OCI-LY3 (cell line): Measurements from ENCODE around the gene CACNA1C.

Experiments
- H2AFZ ChIP-seq: fragments of 200-600, 300-600 bp; shearing (Covaris generic); 2 replicates; pipeline ENCODE4 v1.6.0; 2014; ENCODE audit warnings: antibody characterized with exemption, low read depth, low read length
- H3K27ac ChIP-seq: fragments of 200-600, 300-600 bp; sonication (generic); 2 replicates; pipeline ENCODE4 v1.5.1; 2014; ENCODE audit warnings: mild to moderate bottlenecking, low read length, moderate library complexity, mixed read lengths
- H3K27me3 ChIP-seq: fragments of 200-600, 300-600 bp; sonication (generic); 2 replicates; pipeline ENCODE4 v1.6.1; 2014; ENCODE audit warnings: low read depth, low read length, mixed read lengths
- H3K36me3 ChIP-seq: fragments of 200-600, 300-600 bp; sonication (generic); replicated peaks from 2 replicates; pipeline ENCODE3; 2014; ENCODE audit warnings: low read depth, low read length, mixed read lengths
- H3K4me1 ChIP-seq: fragments of 300-600, 200-600 bp; sonication (generic); 2 replicates; pipeline ENCODE4 v1.6.1; 2014; ENCODE audit warnings: low read length, mixed read lengths
- H3K4me2 ChIP-seq: fragments of 200-600, 300-600 bp; sonication (generic); 2 replicates; pipeline ENCODE4 v1.6.1; 2014; ENCODE audit warnings: low read length, mixed read lengths
- H3K4me3 ChIP-seq: fragments of 300-600, 200-600 bp; sonication (generic); 2 replicates; pipeline ENCODE4 v1.5.1; 2014; ENCODE audit warnings: antibody characterized with exemption, mild to moderate bottlenecking, low read length, moderate library complexity
- H3K79me2 ChIP-seq: fragments of 300-600, 200-600 bp; shearing (Covaris generic); 2 replicates; pipeline ENCODE4 v1.6.1; 2014; ENCODE audit warnings: mild to moderate bottlenecking, low read length, mixed read lengths
- H3K9ac ChIP-seq: fragments of 300-600, 200-600 bp; shearing (Covaris generic); 2 replicates; pipeline ENCODE4 v1.6.0; 2014; ENCODE audit warnings: mild to moderate bottlenecking, low read length, moderate library complexity
- H3K9me3 ChIP-seq: fragments of 200-600, 300-600 bp; shearing (Covaris generic); 2 replicates; pipeline ENCODE4 v1.6.1; 2014; ENCODE audit warnings: low read length, mixed read lengths; ENCODE audit not compliant: insufficient read depth
- H4K20me1 ChIP-seq: fragments of 200-600, 300-600 bp; sonication (generic); 2 replicates; pipeline ENCODE4 v1.6.1; 2016; ENCODE audit warnings: low read length, mixed read lengths; ENCODE audit not compliant: insufficient read depth
- EZH2phosphoT487 ChIP-seq: fragments of 200-600 bp; shearing (Covaris generic); IDR thresholded peaks from 2 replicates; pipeline ENCODE4 v1.6.1; 2018; ENCODE audit warnings: antibody characterized with exemption, mixed run types, low read depth
- TF ChIP-seq, protein P1 (sequence below): fragments of 200-600, 300-600 bp; sonication (generic); IDR thresholded peaks from 2 replicates; pipeline ENCODE4 v1.5.1; 2014; ENCODE audit warnings: antibody characterized with exemption, low read length, low read depth

CACNA1C gene

DNA sequence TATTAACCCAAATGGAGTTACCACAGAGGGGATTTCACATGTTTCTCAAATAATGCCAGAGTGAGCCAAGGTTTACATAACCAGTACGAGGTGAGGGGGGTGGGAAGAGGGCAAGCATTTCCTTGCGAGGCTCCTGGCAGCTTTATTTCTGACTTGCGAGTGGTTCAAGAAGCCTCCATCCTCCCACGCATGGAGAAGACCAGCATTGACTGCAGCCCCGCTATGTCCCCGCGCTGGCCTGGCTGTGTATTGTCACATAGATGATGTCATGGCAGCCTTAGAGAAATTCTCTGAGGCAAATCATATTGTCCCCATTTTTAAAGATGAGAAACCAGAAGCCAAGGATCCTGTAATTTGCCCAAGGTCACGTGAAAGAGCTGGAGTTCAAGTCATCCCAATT, 188.2 kb downstream of the CACNA1C start:
- Histone ChIP-seq H3K27ac (no peak overlapping the region), H3K36me3 (no peaks in the 10 kb centered on the region), H3K27me3 (peaks cover 6% of the 10 kb centered on the region; the same call in 1 of the 2 replicates), H3K9ac (no peak overlapping the region), H3K79me2 (no peaks in the 10 kb centered on the region), H3K4me1 (no peaks in the 10 kb centered on the region), H4K20me1 (no peaks in the 10 kb centered on the region), H2AFZ (no peak overlapping the region), H3K9me3 (no peaks in the 10 kb centered on the region), H3K4me2 (no peak overlapping the region), H3K4me3 (no peak overlapping the region)
- TF ChIP-seq EZH2phosphoT487 = no peak
- TF ChIP-seq, protein P1, sequence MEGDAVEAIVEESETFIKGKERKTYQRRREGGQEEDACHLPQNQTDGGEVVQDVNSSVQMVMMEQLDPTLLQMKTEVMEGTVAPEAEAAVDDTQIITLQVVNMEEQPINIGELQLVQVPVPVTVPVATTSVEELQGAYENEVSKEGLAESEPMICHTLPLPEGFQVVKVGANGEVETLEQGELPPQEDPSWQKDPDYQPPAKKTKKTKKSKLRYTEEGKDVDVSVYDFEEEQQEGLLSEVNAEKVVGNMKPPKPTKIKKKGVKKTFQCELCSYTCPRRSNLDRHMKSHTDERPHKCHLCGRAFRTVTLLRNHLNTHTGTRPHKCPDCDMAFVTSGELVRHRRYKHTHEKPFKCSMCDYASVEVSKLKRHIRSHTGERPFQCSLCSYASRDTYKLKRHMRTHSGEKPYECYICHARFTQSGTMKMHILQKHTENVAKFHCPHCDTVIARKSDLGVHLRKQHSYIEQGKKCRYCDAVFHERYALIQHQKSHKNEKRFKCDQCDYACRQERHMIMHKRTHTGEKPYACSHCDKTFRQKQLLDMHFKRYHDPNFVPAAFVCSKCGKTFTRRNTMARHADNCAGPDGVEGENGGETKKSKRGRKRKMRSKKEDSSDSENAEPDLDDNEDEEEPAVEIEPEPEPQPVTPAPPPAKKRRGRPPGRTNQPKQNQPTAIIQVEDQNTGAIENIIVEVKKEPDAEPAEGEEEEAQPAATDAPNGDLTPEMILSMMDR = no peak

DNA sequence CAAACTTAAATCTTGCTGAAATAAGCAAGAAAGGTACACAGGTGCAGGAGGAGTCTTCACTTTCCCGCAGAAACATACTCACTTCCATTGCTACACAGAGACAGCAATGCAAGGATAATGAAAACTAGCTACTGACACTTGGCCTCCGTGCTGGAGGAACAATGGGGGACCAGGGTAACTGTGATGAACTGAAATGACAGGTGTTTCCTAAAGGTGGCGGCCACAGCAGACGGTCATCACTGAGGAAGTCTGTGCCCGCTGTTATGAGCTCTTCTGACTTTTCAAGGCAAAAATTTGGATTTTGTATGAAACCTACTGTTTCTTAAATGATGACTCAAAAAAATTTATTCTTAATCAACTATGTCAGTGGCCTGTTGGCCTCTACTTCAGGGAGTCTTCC, 189.4 kb downstream of the CACNA1C start:
- Histone ChIP-seq H3K4me1 (peaks cover 3% of the 10 kb centered on the region), H3K27me3 (no peaks in the 10 kb centered on the region), H3K4me2 (no peak overlapping the region), H3K36me3 (no peaks in the 10 kb centered on the region), H3K4me3 (no peak overlapping the region), H3K27ac (no peak overlapping the region), H3K79me2 (no peaks in the 10 kb centered on the region), H4K20me1 (no peaks in the 10 kb centered on the region), H2AFZ (no peak overlapping the region), H3K9me3 (no peaks in the 10 kb centered on the region), H3K9ac (no peak overlapping the region)
- TF ChIP-seq, protein P1 = no peak
- no peak for TF ChIP-seq EZH2phosphoT487

DNA sequence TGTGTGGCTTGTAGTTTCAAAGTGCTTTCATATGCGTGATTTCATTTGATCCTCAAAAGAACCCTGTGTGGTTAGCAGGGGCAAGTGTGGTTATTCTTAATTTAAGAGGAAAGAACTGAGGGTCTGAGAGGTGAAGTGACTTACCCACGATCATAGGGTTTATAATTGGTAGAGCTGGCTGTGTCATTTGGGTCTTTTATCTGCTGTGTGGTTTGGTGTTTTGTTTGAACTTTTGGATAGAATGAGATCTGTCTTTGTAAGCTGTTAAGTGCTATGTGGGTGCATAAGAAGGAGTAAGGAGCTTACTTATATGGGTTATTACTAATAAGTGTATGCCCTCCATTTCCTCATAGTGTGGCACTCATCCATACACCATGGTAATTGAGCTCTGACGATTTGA, 190.0 kb downstream of the CACNA1C start:
- no peak overlapping the region for H3K9ac ChIP-seq
- no peak for TF ChIP-seq EZH2phosphoT487
- TF ChIP-seq, protein P1 = no peak
- no peaks in the 10 kb centered on the region for H3K36me3 ChIP-seq
- H3K4me3 ChIP-seq = no peak overlapping the region
- H4K20me1 ChIP-seq = no peaks in the 10 kb centered on the region
- no peak overlapping the region for H3K4me2 ChIP-seq
- H2AFZ ChIP-seq = no peak overlapping the region
- H3K9me3 ChIP-seq = peaks cover 2% of the 10 kb centered on the region; the same call in 1 of the 2 replicates
- H3K79me2 ChIP-seq = no peaks in the 10 kb centered on the region
- no peaks in the 10 kb centered on the region for H3K27me3 ChIP-seq
- H3K27ac ChIP-seq = no peak overlapping the region
- peaks cover 9% of the 10 kb centered on the region for H3K4me1 ChIP-seq

DNA sequence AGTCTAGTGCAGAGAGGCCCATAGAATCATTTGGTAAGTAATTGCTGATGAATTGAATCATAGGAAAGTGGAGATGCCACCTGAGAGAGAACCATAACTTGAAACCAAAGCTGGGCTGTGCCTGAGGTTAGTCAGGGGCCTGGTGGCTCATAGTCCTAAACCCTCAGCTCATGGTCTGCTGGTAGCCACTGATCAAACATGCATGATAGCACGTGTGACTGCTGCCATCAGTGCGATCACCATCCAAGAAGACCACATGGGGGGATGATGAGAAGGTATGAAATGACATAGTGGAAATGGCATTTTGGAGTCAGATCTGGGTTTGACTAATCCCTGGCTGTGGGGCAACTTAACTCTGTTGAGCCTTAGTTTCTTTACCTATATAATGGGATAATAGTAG, 190.5 kb downstream of the CACNA1C start:
- peaks cover 14% of the 10 kb centered on the region for H3K4me1 ChIP-seq
- no peak overlapping the region for H3K4me3 ChIP-seq
- H3K4me2 ChIP-seq = no peak overlapping the region
- no peaks in the 10 kb centered on the region for H3K79me2 ChIP-seq
- no peak overlapping the region for H2AFZ ChIP-seq
- TF ChIP-seq, protein P1 = no peak
- TF ChIP-seq EZH2phosphoT487 = no peak
- no peaks in the 10 kb centered on the region for H3K36me3 ChIP-seq
- no peak overlapping the region for H3K9ac ChIP-seq
- no peaks in the 10 kb centered on the region for H4K20me1 ChIP-seq
- no peaks in the 10 kb centered on the region for H3K27me3 ChIP-seq
- no peak overlapping the region for H3K27ac ChIP-seq
- peaks cover 6% of the 10 kb centered on the region; the same call in 1 of the 2 replicates for H3K9me3 ChIP-seq
